ENCODE measurements around the gene TBCCD1.
"Not testable (repeated sequence)": the region's sequence is repeated elsewhere in the genome, so short reads cannot be mapped to it uniquely, and the experiment has no call there.

The TBCCD1 gene

DNA sequence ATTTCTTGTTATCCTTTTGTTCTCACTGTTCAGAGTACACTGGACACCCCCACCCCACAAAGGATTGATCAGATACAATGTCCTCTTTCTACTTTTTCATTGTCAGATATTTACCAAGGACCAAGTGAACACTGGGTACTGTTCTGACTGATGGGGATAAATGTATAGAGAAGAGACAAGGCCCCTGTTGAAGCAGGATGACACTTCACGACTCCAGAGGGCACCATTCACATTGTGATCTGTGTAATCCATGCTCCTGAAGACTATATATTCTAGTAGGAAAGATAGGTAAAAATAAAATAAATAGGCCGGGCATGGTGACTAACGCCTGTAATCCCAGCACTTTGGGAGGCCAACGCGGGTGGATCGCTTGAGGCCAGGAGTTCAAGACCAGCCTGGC lies 15.8 kb downstream of the TBCCD1 start:
- DNase-seq: peak; percentile 7

DNA sequence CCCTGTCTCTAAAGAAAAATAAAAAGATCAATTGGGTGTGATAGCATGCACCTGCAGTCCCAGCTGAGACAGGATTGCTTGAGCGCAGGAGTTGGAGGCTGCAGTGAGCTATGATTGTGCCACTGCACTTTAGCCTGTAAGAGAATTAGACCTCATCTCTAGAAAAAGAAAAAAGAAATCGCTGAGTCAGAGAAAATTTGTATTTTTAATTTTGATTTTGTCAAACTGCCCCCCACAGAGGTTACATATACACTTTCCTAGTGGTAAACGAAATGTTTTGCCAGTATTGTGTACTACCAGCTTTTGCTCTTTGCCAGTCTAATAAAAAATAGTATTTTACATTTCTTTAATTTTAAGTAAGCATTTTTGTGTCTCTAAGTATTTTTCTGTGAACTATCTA lies 17.6 kb downstream of the TBCCD1 start:
- DNase-seq: no peak

GRCh38 chr3:186544281-186544680 lies 22.9 kb downstream of the TBCCD1 start, which contains the start of gene CRYGS:
TSS of gene CRYGS (minus strand) at chr3:186544380. CDS start at chr3:186544326, 54 bp downstream.
- DNase-seq: no peak

DNA sequence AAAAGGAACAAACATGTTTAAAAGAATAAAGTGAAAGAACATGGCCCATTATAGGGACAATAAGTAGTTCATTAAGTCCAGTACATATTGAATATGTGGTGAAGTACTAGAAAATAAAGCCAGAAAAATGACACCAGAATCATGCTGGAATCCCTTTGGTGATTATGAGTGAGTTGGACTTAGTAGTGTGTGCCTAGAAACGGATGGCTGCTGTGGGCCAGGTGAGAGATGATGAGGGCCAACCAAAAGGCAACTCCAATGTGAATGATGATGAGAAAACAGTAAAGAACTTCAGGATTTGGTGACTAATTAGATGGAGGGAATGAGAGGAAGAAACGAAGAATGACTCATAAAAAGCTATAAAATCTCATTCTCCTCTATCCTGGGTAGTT lies 26.3 kb downstream of the TBCCD1 start:
- no peak for DNase-seq

DNA sequence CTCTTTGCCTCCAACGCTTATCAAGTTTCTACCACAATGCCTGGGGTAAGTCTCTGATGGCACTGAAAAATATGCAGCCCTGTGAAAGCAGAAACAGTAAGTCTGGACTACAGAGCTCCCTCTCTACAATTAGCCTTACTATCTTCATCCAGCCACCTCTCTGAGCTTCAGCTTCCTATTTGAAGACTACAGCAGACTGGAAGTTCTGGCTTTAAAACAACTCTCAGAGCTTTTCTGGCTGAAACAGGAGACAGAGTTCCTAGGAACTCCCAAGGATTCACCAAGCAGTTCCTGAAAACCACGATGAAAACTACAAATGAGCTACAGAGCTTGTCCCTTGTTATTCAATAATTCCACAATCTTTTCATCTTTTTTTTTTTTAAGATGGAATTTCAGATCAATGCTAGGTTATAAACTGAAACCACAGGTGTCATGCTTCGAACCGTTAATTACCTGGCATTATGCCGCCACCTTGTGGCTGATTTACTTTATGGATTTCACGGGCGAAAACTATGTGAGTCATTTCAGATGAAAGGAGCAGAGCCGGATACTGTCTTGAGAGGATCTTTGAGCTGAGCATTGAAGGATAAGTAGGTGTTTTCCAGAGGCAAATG lies 26.8 kb downstream of the TBCCD1 start:
- peak; percentile 82 for DNase-seq

DNA sequence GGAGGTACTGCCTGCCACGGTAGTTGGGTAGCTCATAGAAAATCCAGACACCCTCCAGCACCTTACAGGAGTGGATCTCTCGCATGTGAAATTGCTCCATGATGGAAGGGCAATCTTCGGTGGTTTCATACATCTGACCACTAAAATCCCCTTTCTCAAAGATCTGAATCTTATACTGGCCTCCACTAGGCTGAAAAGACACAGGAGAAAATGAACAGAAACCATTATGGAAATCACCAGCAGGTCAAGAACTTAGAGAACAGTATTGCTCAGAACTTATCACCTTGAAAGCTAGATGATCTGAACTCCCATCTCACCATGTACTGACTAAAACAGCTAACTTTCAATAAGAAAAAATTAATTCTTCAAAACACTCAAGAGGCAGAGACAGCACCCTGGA lies 28.4 kb downstream of the TBCCD1 start:
- DNase-seq: no peak

DNA sequence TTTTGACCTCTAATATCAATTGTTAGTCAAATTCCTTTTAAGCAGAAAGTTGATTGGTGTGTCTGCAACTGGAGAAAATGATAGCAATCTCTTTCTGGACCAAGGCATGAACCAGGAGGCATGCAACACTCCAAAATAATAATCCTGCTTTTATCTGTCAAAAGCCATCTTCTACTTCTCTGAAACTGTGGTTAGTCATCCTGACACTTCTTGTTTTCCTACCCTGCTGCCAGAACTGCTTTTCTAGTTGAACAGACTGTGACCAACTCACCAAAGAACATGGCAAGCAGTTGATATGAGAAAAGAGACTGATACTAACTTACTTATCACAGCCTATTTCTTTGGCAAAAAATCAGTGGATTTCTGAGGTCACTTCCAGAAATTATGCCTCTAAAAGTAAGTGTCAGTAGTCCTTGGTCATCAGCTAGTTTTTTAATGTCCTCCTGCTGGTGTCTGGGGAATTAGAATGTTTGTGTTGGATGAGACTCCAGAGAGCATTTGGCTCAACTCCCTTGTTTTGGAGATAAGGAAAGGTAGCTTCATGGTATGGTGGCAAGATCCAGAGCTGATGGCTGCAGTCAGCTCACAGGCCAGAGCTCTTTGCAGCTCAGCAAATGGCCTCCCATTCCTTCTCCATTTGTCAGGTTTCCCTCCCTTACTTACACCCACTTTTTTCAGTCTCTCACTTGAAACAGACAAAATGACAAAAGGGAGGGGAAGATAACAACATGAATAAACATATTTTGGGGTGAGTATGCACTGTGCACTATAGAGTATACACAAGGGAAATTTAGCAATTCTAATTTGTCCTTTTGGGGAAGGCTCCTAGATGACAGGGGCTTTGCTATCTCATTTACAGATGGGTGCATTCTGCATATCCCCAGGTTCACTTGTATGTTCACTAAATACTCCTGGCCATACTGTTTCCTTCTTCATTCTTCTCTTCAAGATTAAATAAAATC lies 30.0 kb downstream of the TBCCD1 start:
- DNase-seq: peak; percentile 52

DNA sequence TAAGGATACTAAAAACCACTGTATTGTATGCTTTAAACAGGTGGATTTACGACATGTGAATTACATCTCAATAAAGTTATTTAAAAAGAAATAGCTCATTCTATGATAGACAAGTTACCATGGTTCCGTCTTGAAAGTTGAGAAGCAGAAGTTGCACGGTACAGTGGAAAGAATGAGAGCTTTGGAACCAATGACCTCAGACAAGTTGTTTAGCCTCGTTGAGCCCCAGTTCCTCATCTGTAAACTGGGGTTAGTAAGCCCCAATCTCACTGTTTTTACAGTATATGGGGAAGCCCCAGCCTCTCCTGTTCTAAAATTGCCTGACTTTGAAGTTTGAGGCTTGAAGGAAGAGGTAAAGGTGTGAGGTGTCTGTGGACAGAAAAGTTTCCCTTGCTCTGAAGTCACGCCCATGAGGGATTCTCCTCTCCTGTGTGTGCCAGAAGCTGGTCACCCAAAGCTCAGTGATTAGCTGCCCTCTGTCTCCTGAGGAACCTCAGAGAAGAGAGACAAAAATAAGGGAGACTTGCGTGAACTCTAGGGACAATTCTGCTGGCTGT lies 32.9 kb downstream of the TBCCD1 start:
- DNase-seq: peak; percentile 26

DNA sequence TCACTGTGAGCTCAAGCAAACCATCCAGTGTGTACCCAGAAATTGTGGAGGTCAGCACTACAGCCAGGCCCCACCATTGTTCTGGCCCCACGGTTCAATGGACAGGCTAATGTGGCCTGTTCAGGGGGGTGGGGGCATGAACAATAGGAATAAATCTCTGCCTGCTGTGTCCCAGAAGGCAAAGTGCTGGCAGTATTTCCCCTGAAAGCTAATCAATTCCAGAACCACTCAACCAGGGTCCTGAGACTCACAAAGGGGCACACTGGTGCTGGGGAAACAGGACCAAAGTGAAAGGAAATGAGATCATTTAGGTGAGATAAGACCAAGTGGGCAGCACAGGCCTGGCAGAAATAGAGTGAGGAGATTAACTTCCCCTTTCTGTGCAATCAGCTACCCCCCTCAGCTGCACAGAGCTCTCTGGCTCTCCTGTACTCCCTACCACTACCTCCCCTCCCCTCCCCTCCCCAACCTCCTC lies 34.5 kb downstream of the TBCCD1 start:
- DNase-seq: peak; percentile 33

- DNase-seq: not testable (repeated sequence)
Measured at GRCh38 chr3:186531694-186532093, 35.4 kb downstream of the TBCCD1 start.

DNA sequence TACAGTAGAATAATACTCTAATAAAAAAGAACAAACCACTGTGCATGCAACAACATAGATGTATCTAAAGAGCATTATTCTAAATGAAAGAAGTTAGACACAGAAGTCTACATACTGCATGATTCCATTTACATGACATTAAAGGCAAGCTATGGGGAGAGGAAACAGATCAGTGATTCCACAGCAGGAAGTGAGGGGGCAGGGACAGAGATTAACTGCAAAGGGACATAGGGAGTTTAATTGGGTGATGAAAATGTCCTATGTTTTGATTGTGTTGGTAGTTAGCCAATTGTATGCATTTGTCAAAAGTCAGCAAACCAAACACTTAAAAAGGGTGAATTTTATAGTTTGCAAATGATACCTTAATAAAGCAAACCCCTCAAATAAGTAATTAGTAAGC lies 36.7 kb downstream of the TBCCD1 start:
- no peak for DNase-seq

DNA sequence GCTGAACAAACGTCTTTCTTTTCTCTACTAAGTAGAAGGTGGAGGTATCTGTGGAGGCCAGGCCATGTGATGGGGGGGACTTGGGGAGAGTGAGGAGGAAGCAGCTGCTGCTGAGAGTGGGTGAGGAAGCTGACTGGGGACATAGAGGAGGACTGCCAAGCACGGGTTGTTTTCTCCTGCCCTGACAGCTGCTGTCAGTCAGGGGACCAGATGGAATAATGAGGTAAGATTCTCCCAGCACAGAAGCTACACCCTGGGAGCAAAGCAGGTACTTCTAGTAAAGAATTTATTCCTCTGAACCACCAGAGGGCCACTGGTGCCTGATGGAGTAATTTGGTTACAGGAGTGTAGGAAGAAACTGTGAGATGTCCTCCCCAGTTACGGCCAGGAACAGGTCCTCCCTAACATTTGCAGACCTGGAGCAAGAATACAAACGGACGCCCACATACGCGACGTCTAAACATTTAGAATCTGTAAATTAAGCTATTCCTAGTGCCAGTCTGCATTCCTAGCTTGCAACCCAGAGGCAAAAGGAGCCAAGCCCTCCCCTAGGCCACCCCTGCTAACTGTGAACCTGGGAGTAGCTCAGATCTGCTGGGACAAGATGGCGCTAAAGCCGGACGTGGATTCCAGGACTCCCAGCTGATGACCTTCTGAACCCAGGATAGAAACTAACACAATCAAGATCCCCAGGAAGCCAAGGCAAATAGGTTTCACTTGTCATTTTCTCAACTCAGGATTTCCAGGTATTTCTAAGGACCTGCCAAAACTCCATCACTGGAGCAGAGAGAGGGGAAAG lies 37.7 kb downstream of the TBCCD1 start:
- no peak for DNase-seq

DNA sequence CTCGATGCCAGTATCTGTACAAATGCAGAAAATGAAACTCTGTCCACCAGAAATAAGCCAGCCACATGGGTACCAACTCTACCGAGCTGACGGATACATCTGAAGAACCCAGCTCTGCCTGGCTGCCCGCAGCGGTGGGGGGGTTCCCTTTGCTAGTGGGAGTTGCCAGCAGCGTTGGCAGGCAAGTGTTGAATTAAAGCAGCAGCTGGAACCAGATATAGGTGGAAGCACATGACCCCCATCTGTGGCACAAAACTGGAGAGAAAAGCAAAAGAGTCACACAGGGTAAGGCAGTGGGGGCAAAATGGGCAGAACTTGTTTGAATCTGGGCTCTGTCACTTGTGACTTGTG lies 40.9 kb downstream of the TBCCD1 start:
- no peak for DNase-seq

GRCh38 chr3:186525369-186526255 lies 41.5 kb downstream of the TBCCD1 start:
- DNase-seq: no peak

GRCh38 chr3:186524616-186525015 lies 42.5 kb downstream of the TBCCD1 start:
- DNase-seq: no peak

- DNase-seq: no peak
Measured at GRCh38 chr3:186523434-186523833, 43.7 kb downstream of the TBCCD1 start.

DNA sequence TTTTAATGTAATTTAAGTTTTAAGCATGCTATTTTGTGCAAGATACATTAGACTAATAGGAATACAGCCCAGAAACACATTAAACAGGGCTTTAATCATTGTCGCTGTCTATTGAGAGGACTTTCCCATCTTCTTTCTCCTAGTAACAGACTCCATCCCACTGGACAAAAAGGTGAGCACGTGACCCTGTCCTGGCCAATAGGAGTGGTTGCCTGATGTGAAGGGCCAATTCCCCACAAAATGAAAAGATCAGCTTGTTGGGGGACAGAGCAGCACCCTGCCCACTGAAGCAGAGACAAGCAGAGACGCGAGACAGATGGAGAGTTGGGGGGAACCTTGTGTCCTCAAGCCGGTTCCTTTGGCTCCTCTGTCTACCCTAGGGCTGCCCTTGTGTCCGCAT lies 44.1 kb downstream of the TBCCD1 start:
- no peak for DNase-seq

GRCh38 chr3:186520957-186521842 lies 45.9 kb downstream of the TBCCD1 start:
- DNase-seq: no peak

DNA sequence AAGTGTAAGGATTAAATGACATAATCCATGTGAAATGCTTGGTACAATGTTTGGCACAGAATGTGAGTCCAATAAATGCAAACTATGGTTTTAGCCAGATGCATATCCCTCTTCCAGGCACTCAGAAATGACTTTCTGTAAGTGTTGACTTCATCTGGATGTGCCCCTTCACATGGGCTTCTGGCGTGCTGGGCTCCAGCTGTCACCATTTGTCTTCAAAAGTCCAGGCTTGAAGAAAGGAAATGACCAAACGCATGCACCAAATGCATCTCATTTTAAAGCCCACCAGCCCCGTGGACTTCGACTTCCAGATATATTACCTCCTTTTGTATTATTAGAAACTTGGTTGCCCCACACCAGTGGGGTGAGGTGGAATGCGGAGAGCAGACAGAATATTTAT lies 46.7 kb downstream of the TBCCD1 start:
- DNase-seq: no peak

GRCh38 chr3:186519021-186519658 lies 48.0 kb downstream of the TBCCD1 start:
- DNase-seq: no peak
